Measurements from ENCODE around the gene YPEL1. TPM values are rescaled to one million over a fixed set of nuclear protein-coding genes. Genes with fewer than 3 reads are reported as not detected.
"Not testable (repeated sequence)": the region's sequence is repeated elsewhere in the genome, so short reads cannot be mapped to it uniquely, and the experiment has no call there.

YPEL1 gene
- total RNA-seq, 1 donor from 2014 or later, result 11.5 TPM

- Mint-ChIP-seq H3K4me1 (ENCODE audit: unreplicated experiment) (peaks cover 9% of the 10 kb centered on the region), H3K36me3 (ENCODE audit: low read depth, unreplicated experiment) (peaks cover 16% of the 10 kb centered on the region), H3K9me3 (ENCODE audit: unreplicated experiment) (no peaks in the 10 kb centered on the region), H3K4me3 (ENCODE audit: unreplicated experiment) (no peak overlapping the region), H3K27me3 (ENCODE audit: unreplicated experiment) (peaks cover 21% of the 10 kb centered on the region), H3K27ac (ENCODE audit: unreplicated experiment) (no peak overlapping the region)
- DNase-seq (ENCODE audit: low spot score), result no peak
- TF ChIP-seq CTCF (IDR thresholded peaks at IDR 0.05; ENCODE audit: unreplicated experiment), result no peak
Observed at GRCh38 chr22:21755851-21756284, 20.3 kb upstream of the YPEL1 start.

GRCh38 chr22:21754523-21754922 is 18.9 kb upstream of the YPEL1 start:
- Mint-ChIP-seq H3K4me1 (ENCODE audit: unreplicated experiment) (peaks cover 9% of the 10 kb centered on the region), H3K9me3 (ENCODE audit: unreplicated experiment) (no peaks in the 10 kb centered on the region), H3K4me3 (ENCODE audit: unreplicated experiment) (no peak overlapping the region), H3K27ac (ENCODE audit: unreplicated experiment) (no peak overlapping the region), H3K36me3 (ENCODE audit: low read depth, unreplicated experiment) (peaks cover 11% of the 10 kb centered on the region), H3K27me3 (ENCODE audit: unreplicated experiment) (peaks cover 21% of the 10 kb centered on the region)
- DNase-seq (ENCODE audit: low spot score), result no peak
- TF ChIP-seq CTCF (IDR thresholded peaks at IDR 0.05; ENCODE audit: unreplicated experiment), result no peak

GRCh38 chr22:21753374-21754111 is 17.9 kb upstream of the YPEL1 start:
- Mint-ChIP-seq H3K4me1 (ENCODE audit: unreplicated experiment) (peaks cover 6% of the 10 kb centered on the region), H3K4me3 (ENCODE audit: unreplicated experiment) (no peak overlapping the region), H3K27ac (ENCODE audit: unreplicated experiment) (no peak overlapping the region), H3K36me3 (ENCODE audit: low read depth, unreplicated experiment) (peaks cover 7% of the 10 kb centered on the region), H3K9me3 (ENCODE audit: unreplicated experiment) (no peaks in the 10 kb centered on the region), H3K27me3 (ENCODE audit: unreplicated experiment) (peaks cover 15% of the 10 kb centered on the region)
- TF ChIP-seq CTCF (IDR thresholded peaks at IDR 0.05; ENCODE audit: unreplicated experiment), result no peak
- no peak for DNase-seq (ENCODE audit: low spot score)

GRCh38 chr22:21752276-21752675 is 16.7 kb upstream of the YPEL1 start:
- no peaks in the 10 kb centered on the region for H3K9me3 Mint-ChIP-seq (ENCODE audit: unreplicated experiment)
- H3K27ac Mint-ChIP-seq (ENCODE audit: unreplicated experiment), result no peak overlapping the region
- peaks cover 4% of the 10 kb centered on the region for H3K36me3 Mint-ChIP-seq (ENCODE audit: low read depth, unreplicated experiment)
- no peak for TF ChIP-seq CTCF (IDR thresholded peaks at IDR 0.05; ENCODE audit: unreplicated experiment)
- peaks cover 14% of the 10 kb centered on the region for H3K27me3 Mint-ChIP-seq (ENCODE audit: unreplicated experiment)
- no peak for DNase-seq (ENCODE audit: low spot score)
- no peak overlapping the region for H3K4me3 Mint-ChIP-seq (ENCODE audit: unreplicated experiment)
- H3K4me1 Mint-ChIP-seq (ENCODE audit: unreplicated experiment), result peaks cover 5% of the 10 kb centered on the region

GRCh38 chr22:21745948-21746347 is 10.4 kb upstream of the YPEL1 start:
- no peak for TF ChIP-seq CTCF (IDR thresholded peaks at IDR 0.05; ENCODE audit: unreplicated experiment)
- H3K4me3 Mint-ChIP-seq (ENCODE audit: unreplicated experiment), result no peak overlapping the region
- no peak for DNase-seq (ENCODE audit: low spot score)
- H3K36me3 Mint-ChIP-seq (ENCODE audit: low read depth, unreplicated experiment), result no peaks in the 10 kb centered on the region
- no peaks in the 10 kb centered on the region for H3K9me3 Mint-ChIP-seq (ENCODE audit: unreplicated experiment)
- peaks cover 3% of the 10 kb centered on the region for H3K27me3 Mint-ChIP-seq (ENCODE audit: unreplicated experiment)
- peaks cover 5% of the 10 kb centered on the region for H3K4me1 Mint-ChIP-seq (ENCODE audit: unreplicated experiment)
- no peak overlapping the region for H3K27ac Mint-ChIP-seq (ENCODE audit: unreplicated experiment)

- H3K9me3 Mint-ChIP-seq (ENCODE audit: unreplicated experiment); DNase-seq (ENCODE audit: low spot score); H3K27ac Mint-ChIP-seq (ENCODE audit: unreplicated experiment); H3K4me1 Mint-ChIP-seq (ENCODE audit: unreplicated experiment); H3K36me3 Mint-ChIP-seq (ENCODE audit: low read depth, unreplicated experiment); H3K27me3 Mint-ChIP-seq (ENCODE audit: unreplicated experiment); H3K4me3 Mint-ChIP-seq (ENCODE audit: unreplicated experiment): not testable (repeated sequence)
Observed at GRCh38 chr22:21744917-21745316, 9.3 kb upstream of the YPEL1 start.
